Choroid plexus epithelial cell (primary cell): ENCODE results near the gene SPP2.

Source experiments
- DNase-seq: peaks from one replicate; pipeline ENCODE4 v3.0.0-alpha.2; 2010; ENCODE audit warnings: low read depth
- H3K4me3 ChIP-seq: 2 replicates; pipeline ENCODE4 v1.5.1; 2011; ENCODE audit warnings: low read depth, mild to moderate bottlenecking, control low read depth, low read length, moderate library complexity
- CTCF ChIP-seq: conservative IDR thresholded peaks from 2 replicates; pipeline ENCODE4 v1.5.1; 2011; ENCODE audit warnings: low read depth, mild to moderate bottlenecking, control low read depth, inconsistent platforms, low read length, moderate library complexity

SPP2 gene

GRCh38 chr2:234014427-234014826, 36.1 kb upstream of the SPP2 start:
- no peak for DNase-seq
- no peak overlapping the region for H3K4me3 ChIP-seq
- TF ChIP-seq CTCF: no peak

- no peak for DNase-seq
- H3K4me3 ChIP-seq: no peak overlapping the region
- no peak for TF ChIP-seq CTCF
Observed at GRCh38 chr2:234015861-234016260, 34.6 kb upstream of the SPP2 start.

- no peak for TF ChIP-seq CTCF
- H3K4me3 ChIP-seq: no peak overlapping the region
- DNase-seq: no peak
Observed at GRCh38 chr2:234019896-234020295, 30.6 kb upstream of the SPP2 start.

- DNase-seq: no peak
- TF ChIP-seq CTCF: no peak
- H3K4me3 ChIP-seq: no peak overlapping the region
Observed at GRCh38 chr2:234020332-234020731, 30.2 kb upstream of the SPP2 start.

- DNase-seq: no peak
- TF ChIP-seq CTCF: no peak
- H3K4me3 ChIP-seq: no peak overlapping the region
Observed at GRCh38 chr2:234022424-234022823, 28.1 kb upstream of the SPP2 start.

- no peak for DNase-seq
- TF ChIP-seq CTCF: no peak
- H3K4me3 ChIP-seq: no peak overlapping the region
Observed at GRCh38 chr2:234024304-234024703, 26.2 kb upstream of the SPP2 start.

- peak; percentile 5 for DNase-seq
- no peak for TF ChIP-seq CTCF
- peak overlapping the region; percentile 54 for H3K4me3 ChIP-seq
Observed at GRCh38 chr2:234025466-234025865, 25.0 kb upstream of the SPP2 start.
